Heart left ventricle (tissue), 16 donors: ENCODE results near the gene SRRM2. TPM values are rescaled to one million over a fixed set of nuclear protein-coding genes. Genes with fewer than 3 reads are reported as not detected.

Experiments
- ATAC-seq, 4 donors: fragments of 200-7000 bp; cut with Tn5 transposase; one replicate each; pipeline ENCODE4 v1.9.1; 2020 to 2022; ENCODE audit warnings: moderate library complexity in 4 of 4, mild to moderate bottlenecking in 3 of 4, moderate number of reproducible peaks in 1 of 4
- DNase-seq, 5 donors: peaks; one replicate each; pipeline ENCODE4 v3.0.0-alpha.2; 2020
- H3K27ac ChIP-seq, 12 donors: fragments of 200-600 bp; sonication (generic) in 4 of 12; one replicate each; pipeline versions ENCODE4 v1.5.0 to v1.8.0; 2016 to 2022; ENCODE audit warnings: mild to moderate bottlenecking in 2 of 12
- H3K27me3 ChIP-seq, 9 donors: fragments of 200-600 bp; sonication (generic) in 2 of 9; one replicate each; pipeline versions ENCODE4 v1.5.1 to v1.8.0; 2016 to 2022; ENCODE audit warnings: mild to moderate bottlenecking in 3 of 9
- H3K36me3 ChIP-seq, 9 donors: fragments of 200-600 bp; sonication (generic) in 2 of 9; one replicate each; pipeline versions ENCODE4 v1.5.0 to v1.8.0; 2018 to 2022; ENCODE audit warnings: mild to moderate bottlenecking in 2 of 9
- H3K4me1 ChIP-seq, 12 donors: fragments of 200-600 bp; sonication (generic) in 4 of 12; one replicate each; pipeline versions ENCODE4 v1.5.0 to v1.8.0; 2016 to 2022; ENCODE audit warnings: mild to moderate bottlenecking in 3 of 12
- H3K4me3 ChIP-seq, 12 donors: fragments of 200-600 bp; sonication (generic) in 4 of 12; one replicate each; pipeline versions ENCODE4 v1.5.0 to v1.8.0; 2017 to 2022; ENCODE audit warnings: mild to moderate bottlenecking in 9 of 12, moderate library complexity in 4 of 12
- H3K9me3 ChIP-seq, 12 donors: fragments of 200-600 bp; sonication (generic) in 4 of 12; one replicate each; pipeline versions ENCODE4 v1.5.0 to v1.8.0; 2016 to 2022; ENCODE audit warnings: mild to moderate bottlenecking in 1 of 12
- POLR2A ChIP-seq, 2 donors: fragments of 450-650 bp; IDR thresholded peaks; one replicate each; pipeline ENCODE4 v1.6.1; 2017; ENCODE audit warnings: antibody characterized with exemption in 2 of 2, mild to moderate bottlenecking in 2 of 2, moderate library complexity in 2 of 2
- WGBS, 4 donors: extraction: QIAGEN DNeasy Blood & Tissue Kit in 2 of 4; methylation state at CpG; one replicate each; pipeline versions ENCODE4 v1.1.5 to v1.1.7; 2013 to 2018; 5-methylcytosine and 5-hydroxymethylcytosine counted together
- intact Hi-C, 10 donors: fragments of 100-400 bp; cut with DNase I; formaldehyde crosslinking; loops; one replicate each; pipeline versions ENCODE4 v1.11.1 to v1.14.2; 2022
- polyA plus RNA-seq, 2 donors: library from polyadenylated mRNA; stranded (reverse); fragments of 200-250 nt; gene quantifications; one replicate each; pipeline ENCODE4 v1.2.3, GENCODE V29; 2013
- total RNA-seq, 9 donors: library from RNA; depleted of rRNA in 2 of 9; stranded (reverse); fragments of >200 nt in 2 of 9; fragmentation: NEBNext Ultra II Directional in 3 of 9; extraction: Animal tissue kit (Norgen Biotek cat#: 25700) in 3 of 9; gene quantifications; one replicate each; pipeline versions ENCODE4 v1.1.0 to v1.2.4, GENCODE V29; 2016 to 2023
- TF ChIP-seq, protein P1 (sequence below), 12 donors: fragments of 200-600 bp; sonication (generic) in 4 of 12; IDR thresholded peaks; one replicate each; pipeline versions ENCODE4 v1.5.0 to v1.8.0; 2018 to 2022; ENCODE audit warnings: antibody characterized with exemption in 12 of 12, mild to moderate bottlenecking in 5 of 12
- donor health status: ischemic (EF 13 %, LVEDD 7.1; RV severe dilation, severe dysfunction).
- donor health status: healthy with polysubstance abuse.
- donor health status: DM: no; HTN: yes; CAD: no.
- donor health status: DM: no; HTN: no; CAD: no.
- donor health status: ischemic (EF 25% LVEDD 6.9; RV normal size, moderate dysfunction).
- donor health status: ischemic (EF 25% LVEDD 5.7; RV mildly dilated, moderate dysfunction).
- donor health status: healthy.
- donor health status: DM: yes; HTN: yes; CAD: no.
- donor health status: ischemic (EF 35%, LVEDD 5.7; RV mildly dilated, moderate dysfunction).
- donor health status: nonischemic (EF 11% LVEDD 7.7; RV severe dilation, severe dysfunction).
- donor health status: DM: yes; HTN: yes; CAD: no.
- donor health status: PGD.
- donor health status: ischemic (EF 29% LVEDD 5.4; RV normal size, mild dysfunction).
- donor health status: nonischemic (EF 23%, LVEDD 6.1; RV moderate dilation, normal function).

Gene SRRM2
- total and polyA plus RNA-seq, 11 donors = 112 to 540 (median 233) TPM

DNA sequence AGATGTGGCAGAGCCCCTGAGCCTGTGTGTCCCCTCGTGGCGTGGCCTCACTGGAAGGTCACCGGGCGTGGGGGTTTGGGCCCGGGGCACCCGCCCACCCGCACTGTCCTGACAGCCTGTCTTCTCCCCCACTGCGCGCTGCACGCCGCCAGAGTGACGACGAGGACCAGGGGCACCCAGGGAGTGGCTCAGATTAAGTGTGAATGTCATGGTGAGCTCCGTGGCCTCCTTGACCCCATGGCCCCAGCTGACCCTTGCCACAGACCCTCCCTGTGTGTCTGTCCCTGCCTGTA is 47.5 kb upstream of the SRRM2 start:
- intact Hi-C loops = no loop called here
- H3K4me3 ChIP-seq = no peak overlapping the region
- TF ChIP-seq POLR2A (IDR thresholded peaks at IDR 0.05) = no peak
- TF ChIP-seq, protein P1, sequence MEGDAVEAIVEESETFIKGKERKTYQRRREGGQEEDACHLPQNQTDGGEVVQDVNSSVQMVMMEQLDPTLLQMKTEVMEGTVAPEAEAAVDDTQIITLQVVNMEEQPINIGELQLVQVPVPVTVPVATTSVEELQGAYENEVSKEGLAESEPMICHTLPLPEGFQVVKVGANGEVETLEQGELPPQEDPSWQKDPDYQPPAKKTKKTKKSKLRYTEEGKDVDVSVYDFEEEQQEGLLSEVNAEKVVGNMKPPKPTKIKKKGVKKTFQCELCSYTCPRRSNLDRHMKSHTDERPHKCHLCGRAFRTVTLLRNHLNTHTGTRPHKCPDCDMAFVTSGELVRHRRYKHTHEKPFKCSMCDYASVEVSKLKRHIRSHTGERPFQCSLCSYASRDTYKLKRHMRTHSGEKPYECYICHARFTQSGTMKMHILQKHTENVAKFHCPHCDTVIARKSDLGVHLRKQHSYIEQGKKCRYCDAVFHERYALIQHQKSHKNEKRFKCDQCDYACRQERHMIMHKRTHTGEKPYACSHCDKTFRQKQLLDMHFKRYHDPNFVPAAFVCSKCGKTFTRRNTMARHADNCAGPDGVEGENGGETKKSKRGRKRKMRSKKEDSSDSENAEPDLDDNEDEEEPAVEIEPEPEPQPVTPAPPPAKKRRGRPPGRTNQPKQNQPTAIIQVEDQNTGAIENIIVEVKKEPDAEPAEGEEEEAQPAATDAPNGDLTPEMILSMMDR (IDR thresholded peaks at IDR 0.05) = no peak
- no peak for DNase-seq
- H3K27ac ChIP-seq = no peak overlapping the region
- H3K36me3 ChIP-seq = peaks cover 0 to 95% (median 63%) of the 10 kb centered on the region in 9 donors
- 92 to 100% (median 97%) methylated on average over 3 to 14 of the region's 14 CpGs for WGBS, 4 donors
- H3K27me3 ChIP-seq = no peaks in the 10 kb centered on the region
- peaks cover 0 to 24% (median 11%) of the 10 kb centered on the region in 12 donors for H3K4me1 ChIP-seq
- no peak for ATAC-seq
- no peaks in the 10 kb centered on the region for H3K9me3 ChIP-seq

DNA sequence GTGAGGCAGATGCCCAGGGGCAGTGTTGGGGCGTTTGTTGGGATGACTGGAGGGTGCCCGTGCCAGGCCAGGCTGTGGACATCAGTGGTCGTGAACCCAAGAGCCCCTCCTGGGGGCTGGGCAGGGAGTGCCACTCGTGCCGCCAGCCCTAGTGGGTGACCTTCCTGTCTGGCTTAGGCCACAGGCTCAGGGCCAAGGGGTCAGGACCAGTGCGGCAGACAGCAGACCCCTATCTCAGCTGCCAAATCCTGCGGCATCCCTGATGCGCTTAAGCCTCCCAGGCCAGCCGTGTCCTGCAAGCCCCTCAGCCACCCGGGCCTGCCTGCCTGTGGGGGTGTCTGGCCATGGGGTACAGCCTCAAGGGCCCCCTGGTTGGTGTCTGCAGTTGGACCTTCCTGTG is 47.1 kb upstream of the SRRM2 start:
- Histone ChIP-seq H3K27me3 (no peaks in the 10 kb centered on the region), H3K4me3 (no peak overlapping the region), H3K9me3 (no peaks in the 10 kb centered on the region), H3K27ac (no peak overlapping the region), H3K4me1 (peaks cover 0 to 24% (median 11%) of the 10 kb centered on the region in 12 donors), H3K36me3 (peaks cover 0 to 95% (median 59%) of the 10 kb centered on the region in 9 donors)
- no peak for DNase-seq
- 90 to 93% (median 90%) methylated on average over 10 of the region's 10 CpGs; no CpG with 5 or more reads in 1 of the 4 donors for WGBS, 4 donors
- no peak for ATAC-seq
- TF ChIP-seq POLR2A (IDR thresholded peaks at IDR 0.05) = no peak
- TF ChIP-seq, protein P1 (IDR thresholded peaks at IDR 0.05) = no peak
- intact Hi-C loops = no loop called here

DNA sequence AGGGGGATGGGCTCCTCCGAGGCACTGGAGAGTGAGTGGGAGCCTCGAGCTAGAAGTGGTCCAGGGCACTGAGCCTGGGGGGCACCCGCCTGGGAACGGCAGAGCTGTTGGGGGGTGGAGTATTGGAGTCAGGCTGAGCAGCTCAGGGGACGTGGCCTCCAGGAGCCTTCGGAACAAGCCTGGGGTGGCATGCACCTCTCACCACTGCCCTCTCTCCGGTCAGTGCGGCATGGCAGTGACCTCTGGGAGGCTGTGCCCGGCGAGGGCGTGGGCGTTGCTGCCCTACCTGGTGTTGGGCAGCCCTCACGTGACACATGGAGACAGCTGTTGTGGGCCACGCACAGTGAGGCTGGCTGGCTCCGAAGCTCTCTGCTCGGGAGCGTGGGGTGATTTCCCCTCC is 46.4 kb upstream of the SRRM2 start:
- H3K9me3 ChIP-seq = no peaks in the 10 kb centered on the region
- intact Hi-C loops = no loop called here
- no peaks in the 10 kb centered on the region for H3K27me3 ChIP-seq
- no peak for TF ChIP-seq POLR2A (IDR thresholded peaks at IDR 0.05)
- TF ChIP-seq, protein P1 (IDR thresholded peaks at IDR 0.05) = no peak
- WGBS, 4 donors = 90 to 96% (median 95%) methylated on average over 10 to 17 of the region's 17 CpGs
- H3K27ac ChIP-seq = no peak overlapping the region
- H3K4me1 ChIP-seq = peaks cover 0 to 24% (median 11%) of the 10 kb centered on the region in 12 donors
- DNase-seq (no peak), ATAC-seq (no peak)
- H3K36me3 ChIP-seq = peaks cover 0 to 88% (median 52%) of the 10 kb centered on the region in 9 donors
- no peak overlapping the region for H3K4me3 ChIP-seq

DNA sequence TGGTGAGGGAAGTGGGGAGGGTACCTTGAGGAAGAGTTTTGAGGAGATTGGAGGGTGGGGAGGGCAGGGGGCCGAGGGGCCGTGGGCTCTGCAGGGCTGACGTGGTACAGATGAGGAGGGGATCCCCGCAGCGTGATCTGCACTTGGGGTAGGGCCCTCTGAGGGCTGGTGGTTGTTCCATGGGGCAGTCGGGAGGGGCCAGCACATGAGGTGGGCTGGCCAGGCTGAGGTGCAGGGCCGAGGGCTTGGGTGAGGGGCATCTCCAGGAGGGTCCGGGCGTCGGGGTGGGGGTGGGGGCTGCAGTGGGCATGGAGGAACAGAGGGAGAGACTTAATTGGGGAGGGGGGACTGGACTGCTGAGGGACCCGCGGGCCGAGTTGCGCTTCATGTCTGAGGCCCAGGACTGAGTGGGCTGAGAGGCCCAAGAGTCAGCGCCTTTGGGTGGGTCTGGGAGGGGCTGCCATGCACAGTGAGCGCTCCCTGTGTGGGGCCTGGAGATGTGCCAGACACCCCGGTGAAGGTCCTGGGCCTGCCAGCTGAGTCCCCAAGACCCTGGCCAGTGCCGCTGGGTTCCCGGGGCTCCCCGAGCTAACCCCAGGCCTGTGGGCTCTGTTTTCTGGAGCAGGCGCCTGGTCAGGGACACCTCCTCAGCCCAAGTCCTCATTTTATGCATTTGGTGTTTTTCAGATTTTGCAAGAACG is 45.7 kb upstream of the SRRM2 start:
- DNase-seq (no peak), ATAC-seq (no peak)
- Histone ChIP-seq H3K4me1 (peaks cover 0 to 24% (median 11%) of the 10 kb centered on the region in 12 donors), H3K27me3 (no peaks in the 10 kb centered on the region), H3K9me3 (no peaks in the 10 kb centered on the region), H3K27ac (no peak overlapping the region), H3K36me3 (peaks cover 0 to 81% (median 50%) of the 10 kb centered on the region in 9 donors), H3K4me3 (no peak overlapping the region)
- intact Hi-C loops = no loop called here
- TF ChIP-seq, protein P1 (IDR thresholded peaks at IDR 0.05) = no peak
- TF ChIP-seq POLR2A (IDR thresholded peaks at IDR 0.05) = no peak
- whole genome bisulfite sequencing, 4 donors = 94 to 98% (median 95%) methylated on average over 15 to 22 of the region's 22 CpGs
